ENCODE data around the gene TOB1.
A peak's percentile ranks its signal among the peaks of the same experiment; 100 is the strongest.

Gene TOB1

GRCh38 chr17:50877042-50877441 lies 10.9 kb upstream of the TOB1 start (continued):
- peak; percentile 70; the same call in 1 of the 2 replicates for TF ChIP-seq ZNF560 (tag by site-specific recombination; IDR thresholded peaks at IDR 0.05; ENCODE audit: borderline replicate concordance)
- TF ChIP-seq SP3 (tag by site-specific recombination; IDR thresholded peaks at IDR 0.05): 0 out of 2 replicates have a peak, but pooled peaks have one; percentile 22
- TF ChIP-seq ZNF623 (tag by site-specific recombination; IDR thresholded peaks at IDR 0.05): peak; percentile 80
- TF ChIP-seq REST (tag by site-specific recombination; IDR thresholded peaks at IDR 0.05): peak; percentile 75
- TF ChIP-seq ZNF518A (tag by site-specific recombination; conservative IDR thresholded peaks at IDR 0.05; ENCODE audit: low read depth): peak; percentile 94
- TF ChIP-seq ZBTB8A (tag by site-specific recombination; IDR thresholded peaks at IDR 0.05): peak; percentile 84
- TF ChIP-seq ZNF501 (tag by site-specific recombination; IDR thresholded peaks at IDR 0.05): peak; percentile 34; the same call in 1 of the 2 replicates
- TF ChIP-seq, protein P1, sequence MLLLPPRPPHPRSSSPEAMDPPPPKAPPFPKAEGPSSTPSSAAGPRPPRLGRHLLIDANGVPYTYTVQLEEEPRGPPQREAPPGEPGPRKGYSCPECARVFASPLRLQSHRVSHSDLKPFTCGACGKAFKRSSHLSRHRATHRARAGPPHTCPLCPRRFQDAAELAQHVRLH (tag by site-specific recombination; IDR thresholded peaks at IDR 0.05): 0 out of 2 replicates have a peak, but pooled peaks have one; percentile 30
- TF ChIP-seq ZFP37 (tag by site-specific recombination; IDR thresholded peaks at IDR 0.05): peak; percentile 68; the same call in 1 of the 2 replicates
- peak; percentile 75; the same call in 1 of the 2 replicates for TF ChIP-seq ZNF19 (tag by site-specific recombination; IDR thresholded peaks at IDR 0.05; ENCODE audit: low read depth)
- TF ChIP-seq ZNF629 (tag by site-specific recombination; IDR thresholded peaks at IDR 0.05): peak; percentile 41; the same call in 1 of the 2 replicates
- TF ChIP-seq, protein P2, sequence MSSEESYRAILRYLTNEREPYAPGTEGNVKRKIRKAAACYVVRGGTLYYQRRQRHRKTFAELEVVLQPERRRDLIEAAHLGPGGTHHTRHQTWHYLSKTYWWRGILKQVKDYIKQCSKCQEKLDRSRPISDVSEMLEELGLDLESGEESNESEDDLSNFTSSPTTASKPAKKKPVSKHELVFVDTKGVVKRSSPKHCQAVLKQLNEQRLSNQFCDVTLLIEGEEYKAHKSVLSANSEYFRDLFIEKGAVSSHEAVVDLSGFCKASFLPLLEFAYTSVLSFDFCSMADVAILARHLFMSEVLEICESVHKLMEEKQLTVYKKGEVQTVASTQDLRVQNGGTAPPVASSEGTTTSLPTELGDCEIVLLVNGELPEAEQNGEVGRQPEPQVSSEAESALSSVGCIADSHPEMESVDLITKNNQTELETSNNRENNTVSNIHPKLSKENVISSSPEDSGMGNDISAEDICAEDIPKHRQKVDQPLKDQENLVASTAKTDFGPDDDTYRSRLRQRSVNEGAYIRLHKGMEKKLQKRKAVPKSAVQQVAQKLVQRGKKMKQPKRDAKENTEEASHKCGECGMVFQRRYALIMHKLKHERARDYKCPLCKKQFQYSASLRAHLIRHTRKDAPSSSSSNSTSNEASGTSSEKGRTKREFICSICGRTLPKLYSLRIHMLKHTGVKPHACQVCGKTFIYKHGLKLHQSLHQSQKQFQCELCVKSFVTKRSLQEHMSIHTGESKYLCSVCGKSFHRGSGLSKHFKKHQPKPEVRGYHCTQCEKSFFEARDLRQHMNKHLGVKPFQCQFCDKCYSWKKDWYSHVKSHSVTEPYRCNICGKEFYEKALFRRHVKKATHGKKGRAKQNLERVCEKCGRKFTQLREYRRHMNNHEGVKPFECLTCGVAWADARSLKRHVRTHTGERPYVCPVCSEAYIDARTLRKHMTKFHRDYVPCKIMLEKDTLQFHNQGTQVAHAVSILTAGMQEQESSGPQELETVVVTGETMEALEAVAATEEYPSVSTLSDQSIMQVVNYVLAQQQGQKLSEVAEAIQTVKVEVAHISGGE (tag by site-specific recombination; conservative IDR thresholded peaks at IDR 0.05; ENCODE audit: low read depth): peak; percentile 78
- TF ChIP-seq ZNF664 (tag by site-specific recombination; IDR thresholded peaks at IDR 0.05): peak; percentile 70
- peak; percentile 36 for TF ChIP-seq ZNF510 (tag by site-specific recombination; IDR thresholded peaks at IDR 0.05; ENCODE audit: insufficient replicate concordance)
- peak; percentile 81 for TF ChIP-seq ZNF140 (tag by site-specific recombination; IDR thresholded peaks at IDR 0.05)
- TF ChIP-seq ZFP3 (tag by site-specific recombination; IDR thresholded peaks at IDR 0.05; ENCODE audit: low read depth): 0 out of 2 replicates have a peak, but pooled peaks have one; percentile 18
- TF ChIP-seq ZBTB21 (tag by site-specific recombination; IDR thresholded peaks at IDR 0.05): peak; percentile 29; the same call in 1 of the 2 replicates
- 0 out of 2 replicates have a peak, but pooled peaks have one; percentile 51 for TF ChIP-seq ZNF202 (tag by site-specific recombination; IDR thresholded peaks at IDR 0.05; ENCODE audit: borderline replicate concordance)

Measured in HEK293 (cell line).